Suprapubic skin (tissue), 4 donors: ENCODE data around the gene PTPRM.

ENCODE experiments used
- POLR2A ChIP-seq, 2 donors: fragments of 450-650 bp; IDR thresholded peaks; one replicate each; pipeline ENCODE4 v1.6.1; 2017; ENCODE audit warnings: antibody characterized with exemption in 2 of 2, mild to moderate bottlenecking in 2 of 2, moderate library complexity in 2 of 2
- POLR2AphosphoS5 ChIP-seq, 3 donors: sonication (generic); formaldehyde crosslinking; IDR thresholded peaks; one replicate each; pipeline ENCODE4 v1.6.1; 2017; ENCODE audit warnings: antibody characterized with exemption in 3 of 3

DNA sequence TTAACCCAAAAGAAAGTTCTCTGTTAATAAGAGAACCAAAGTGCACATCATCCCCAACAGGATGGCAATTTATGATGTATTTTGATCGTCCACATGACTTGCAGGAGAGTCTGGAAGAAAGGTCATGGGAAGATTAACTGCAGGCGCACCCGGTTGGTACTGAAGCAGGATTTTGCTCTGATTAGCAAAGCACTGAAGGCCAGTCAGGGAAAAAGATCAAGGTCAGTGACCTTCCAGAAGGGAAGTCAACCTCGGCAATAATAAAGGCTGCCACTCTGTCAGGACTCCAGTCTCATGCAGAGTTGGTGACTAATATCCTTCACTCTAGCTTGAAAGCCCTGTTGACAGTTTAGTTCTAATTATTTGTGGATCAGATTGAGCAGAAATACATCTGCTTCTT lies 609.4 kb downstream of the PTPRM start:
- TF ChIP-seq POLR2AphosphoS5 (IDR thresholded peaks at IDR 0.05) (no peak), POLR2A (IDR thresholded peaks at IDR 0.05) (no peak)
